CD14-positive monocyte (primary cell): Measurements from ENCODE around the gene TTC3. TPM values are rescaled to one million over a fixed set of nuclear protein-coding genes. Genes with fewer than 3 reads are reported as not detected.
"Not testable (repeated sequence)": the region's sequence is repeated elsewhere in the genome, so short reads cannot be mapped to it uniquely, and the experiment has no call there.

Source experiments
- DNase-seq, 3 donors: peaks; one replicate each; pipeline ENCODE4 v3.0.0-alpha.2; 2011 to 2022
- H2AFZ ChIP-seq: 2 replicates; pipeline ENCODE4 v1.6.0; 2012; ENCODE audit warnings: mild to moderate bottlenecking, low read depth, low read length, inconsistent platforms; ENCODE audit not compliant: insufficient read depth, poor library complexity, severe bottlenecking
- H3K27ac ChIP-seq, 2 donors: 1 replicate in 1 of 2; 2 replicates in 1 of 2; pipeline ENCODE4 v1.5.1; 2012 to 2013; ENCODE audit warnings: low read length in 2 of 2, control low read depth in 1 of 2, inconsistent platforms in 1 of 2, low read depth in 1 of 2, mild to moderate bottlenecking in 1 of 2
- H3K27me3 ChIP-seq, 2 donors: one replicate each; pipeline versions ENCODE4 v1.6.0 to v1.6.1; 2011 to 2013; ENCODE audit warnings: low read length in 2 of 2; ENCODE audit not compliant: control insufficient read depth in 2 of 2, insufficient read depth in 2 of 2
- H3K36me3 ChIP-seq, 2 donors: replicated peaks in 1 of 2; 1 replicate in 1 of 2; 2 replicates in 1 of 2; pipeline versions ENCODE4 v1.5.1 to v1.6.1; 2012 to 2013; ENCODE audit warnings: low read length in 2 of 2, control low read depth in 1 of 2, inconsistent platforms in 1 of 2, mild to moderate bottlenecking in 1 of 2; ENCODE audit not compliant: insufficient read depth in 2 of 2, control insufficient read depth in 1 of 2
- H3K4me1 ChIP-seq, 2 donors: 1 replicate in 1 of 2; 2 replicates in 1 of 2; pipeline versions ENCODE4 v1.5.1 to v1.6.1; 2012 to 2013; ENCODE audit warnings: low read length in 2 of 2, control low read depth in 1 of 2, inconsistent platforms in 1 of 2, mild to moderate bottlenecking in 1 of 2, moderate library complexity in 1 of 2; ENCODE audit not compliant: insufficient read depth in 2 of 2, control insufficient read depth in 1 of 2
- H3K4me2 ChIP-seq: replicated peaks from 2 replicates; pipeline ENCODE3; 2012; ENCODE audit warnings: low read length, moderate library complexity, mild to moderate bottlenecking; ENCODE audit not compliant: poor library complexity, severe bottlenecking; ENCODE audit errors: extremely low read depth
- H3K4me3 ChIP-seq, 3 experiments: fragments of 200-600 bp in 1 of 3; sonication (generic) in 1 of 3; replicated peaks in 1 of 3; 1 replicate in 2 of 3; 2 replicates in 1 of 3; pipeline ENCODE4 v1.5.1; 2011 to 2013; ENCODE audit warnings: low read length in 3 of 3, mild to moderate bottlenecking in 3 of 3, control low read depth in 2 of 3, low read depth in 2 of 3, inconsistent platforms in 1 of 3, moderate library complexity in 1 of 3
- H3K79me2 ChIP-seq: 2 replicates; pipeline ENCODE4 v1.6.0; 2012; ENCODE audit warnings: mild to moderate bottlenecking, control low read depth, inconsistent platforms, low read length, moderate library complexity; ENCODE audit not compliant: insufficient read depth
- H3K9ac ChIP-seq: 2 replicates; pipeline ENCODE4 v1.6.0; 2017; ENCODE audit warnings: low read length, mild to moderate bottlenecking; ENCODE audit not compliant: insufficient read depth, poor library complexity, severe bottlenecking
- H3K9me3 ChIP-seq, 2 donors: replicated peaks in 1 of 2; 1 replicate in 1 of 2; 2 replicates in 1 of 2; pipeline versions ENCODE4 v1.5.1 to v1.6.1; 2012 to 2013; ENCODE audit warnings: low read length in 2 of 2, control low read depth in 1 of 2; ENCODE audit not compliant: control insufficient read depth in 1 of 2, insufficient read depth in 1 of 2
- H4K20me1 ChIP-seq: 2 replicates; pipeline ENCODE4 v1.6.0; 2012; ENCODE audit warnings: mild to moderate bottlenecking, low read length, control low read depth, moderate library complexity; ENCODE audit not compliant: insufficient read depth
- H3K27ac Mint-ChIP-seq, 7 donors: one replicate each; pipeline ENCODE4 v1.8.0; 2020; ENCODE audit warnings: mild to moderate bottlenecking in 7 of 7, mixed read lengths in 7 of 7, moderate library complexity in 6 of 7, inconsistent platforms in 2 of 7
- H3K27me3 Mint-ChIP-seq, 3 donors: one replicate each; pipeline ENCODE4 v1.8.0; 2021 to 2022; ENCODE audit warnings: low read depth in 3 of 3, mild to moderate bottlenecking in 3 of 3, mixed read lengths in 3 of 3, moderate library complexity in 3 of 3, inconsistent platforms in 1 of 3
- H3K36me3 Mint-ChIP-seq, 2 donors: one replicate each; pipeline ENCODE4 v1.8.0; 2020; ENCODE audit warnings: mixed read lengths in 2 of 2, inconsistent platforms in 1 of 2, mild to moderate bottlenecking in 1 of 2
- H3K4me1 Mint-ChIP-seq: one replicate; pipeline ENCODE4 v1.8.0; 2020; ENCODE audit warnings: mild to moderate bottlenecking, mixed read lengths
- H3K4me3 Mint-ChIP-seq, 2 donors: one replicate each; pipeline ENCODE4 v1.8.0; 2020; ENCODE audit warnings: mild to moderate bottlenecking in 2 of 2, mixed read lengths in 2 of 2, moderate library complexity in 1 of 2
- H3K9me3 Mint-ChIP-seq, 7 donors: one replicate each; pipeline ENCODE4 v1.8.0; 2020 to 2022; ENCODE audit warnings: mixed read lengths in 7 of 7, mild to moderate bottlenecking in 6 of 7, moderate library complexity in 6 of 7, inconsistent platforms in 2 of 7
- WGBS: methylation state at CpG from one replicate; pipeline ENCODE4 v1.1.5; 2013; ENCODE audit warnings: missing lambda C conversion rate; ENCODE audit not compliant: insufficient coverage; 5-methylcytosine and 5-hydroxymethylcytosine counted together
- intact Hi-C, 2 donors: fragments of 100-400 bp; cut with micrococcal nuclease; formaldehyde crosslinking; loops; one replicate each; pipeline versions ENCODE4 v1.15.0 to v1.15.1; 2023
- polyA plus RNA-seq, 3 donors: library from polyadenylated mRNA; depleted of rRNA in 1 of 3; unstranded in 2 of 3; stranded (reverse) in 1 of 3; fragments of 300-500 nt in 2 of 3; fragments of >200 nt in 1 of 3; fragmentation: Illumina TruSeq in 2 of 3; gene quantifications; 1 replicate in 2 of 3; 2 replicates in 1 of 3; pipeline ENCODE4 v1.2.3, GENCODE V29; 2012 to 2021
- TF ChIP-seq, protein P1 (sequence below): fragments of 200-600 bp; IDR thresholded peaks from one replicate; pipeline ENCODE4 v1.8.0; 2022; ENCODE audit warnings: antibody characterized with exemption, mild to moderate bottlenecking

The TTC3 gene
- polyA plus RNA-seq, 3 donors, result 9.6 to 35.4 (median 17.9) TPM

DNA sequence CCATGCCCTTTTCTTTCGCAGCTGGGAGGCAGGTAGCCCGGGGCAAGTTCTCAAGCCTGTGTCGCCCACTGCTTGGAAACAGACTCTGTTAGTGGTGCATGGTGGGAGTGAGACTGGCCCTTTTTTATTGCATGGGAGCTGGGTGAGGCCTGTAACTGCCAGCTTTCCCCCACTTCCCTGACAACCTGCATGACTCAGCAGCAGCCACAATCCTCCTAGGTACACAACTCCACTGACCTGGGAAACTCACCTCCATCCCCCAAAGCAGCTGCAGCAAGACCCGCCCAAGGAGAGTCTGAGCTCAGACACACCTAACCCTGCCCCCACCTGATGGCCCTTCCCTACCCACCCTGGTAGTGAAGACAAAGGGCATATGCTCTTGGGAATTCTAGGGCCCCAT is 26.0 kb upstream of the TTC3 start:
- 86% methylated on average over 1 of the region's 4 CpGs for WGBS
- no peak overlapping the region for H3K4me3 ChIP-seq
- intact Hi-C loops, result no loop called here
- H4K20me1 ChIP-seq, result no peaks in the 10 kb centered on the region
- H2AFZ ChIP-seq, result no peak overlapping the region
- no peak overlapping the region for H3K27ac Mint-ChIP-seq
- H3K27me3 Mint-ChIP-seq, result peaks cover 0 to 5% (median 4%) of the 10 kb centered on the region in 3 donors
- H3K36me3 ChIP-seq, result no peaks in the 10 kb centered on the region
- H3K27ac ChIP-seq, result no peak overlapping the region
- H3K4me1 Mint-ChIP-seq, result peaks cover 10% of the 10 kb centered on the region
- no peaks in the 10 kb centered on the region for H3K9me3 Mint-ChIP-seq
- peaks cover 0 to 6% of the 10 kb centered on the region in 2 donors for H3K4me1 ChIP-seq
- TF ChIP-seq, protein P1, sequence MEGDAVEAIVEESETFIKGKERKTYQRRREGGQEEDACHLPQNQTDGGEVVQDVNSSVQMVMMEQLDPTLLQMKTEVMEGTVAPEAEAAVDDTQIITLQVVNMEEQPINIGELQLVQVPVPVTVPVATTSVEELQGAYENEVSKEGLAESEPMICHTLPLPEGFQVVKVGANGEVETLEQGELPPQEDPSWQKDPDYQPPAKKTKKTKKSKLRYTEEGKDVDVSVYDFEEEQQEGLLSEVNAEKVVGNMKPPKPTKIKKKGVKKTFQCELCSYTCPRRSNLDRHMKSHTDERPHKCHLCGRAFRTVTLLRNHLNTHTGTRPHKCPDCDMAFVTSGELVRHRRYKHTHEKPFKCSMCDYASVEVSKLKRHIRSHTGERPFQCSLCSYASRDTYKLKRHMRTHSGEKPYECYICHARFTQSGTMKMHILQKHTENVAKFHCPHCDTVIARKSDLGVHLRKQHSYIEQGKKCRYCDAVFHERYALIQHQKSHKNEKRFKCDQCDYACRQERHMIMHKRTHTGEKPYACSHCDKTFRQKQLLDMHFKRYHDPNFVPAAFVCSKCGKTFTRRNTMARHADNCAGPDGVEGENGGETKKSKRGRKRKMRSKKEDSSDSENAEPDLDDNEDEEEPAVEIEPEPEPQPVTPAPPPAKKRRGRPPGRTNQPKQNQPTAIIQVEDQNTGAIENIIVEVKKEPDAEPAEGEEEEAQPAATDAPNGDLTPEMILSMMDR, result no peak
- H3K9me3 ChIP-seq, result no peaks in the 10 kb centered on the region
- no peak overlapping the region for H3K4me3 Mint-ChIP-seq
- DNase-seq, result no peak
- H3K9ac ChIP-seq, result no peak overlapping the region
- H3K27me3 ChIP-seq, result no peaks in the 10 kb centered on the region
- no peak overlapping the region for H3K4me2 ChIP-seq
- no peaks in the 10 kb centered on the region for H3K36me3 Mint-ChIP-seq
- no peaks in the 10 kb centered on the region for H3K79me2 ChIP-seq

DNA sequence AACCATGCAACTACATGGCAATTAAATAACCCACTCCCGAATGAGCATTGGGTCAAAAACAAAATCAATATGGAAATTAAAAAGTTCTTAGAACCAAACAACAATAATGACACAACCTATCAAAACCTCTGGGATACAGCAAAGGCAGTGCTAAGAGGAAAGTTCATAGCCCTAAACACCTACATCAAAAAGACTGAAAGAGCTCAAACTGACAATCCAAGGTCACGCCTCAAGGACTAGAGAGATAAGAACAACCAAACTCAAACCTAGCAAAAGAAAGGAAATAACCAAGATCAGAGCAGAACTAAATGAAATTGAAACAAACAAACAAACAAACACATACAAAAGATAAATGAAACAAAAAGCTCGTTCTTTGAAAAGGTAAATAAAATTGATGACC is 23.3 kb upstream of the TTC3 start:
- H3K27ac ChIP-seq, DNase-seq, H3K9me3 Mint-ChIP-seq, H3K4me3 ChIP-seq, H3K4me2 ChIP-seq, H3K9me3 ChIP-seq, H3K27me3 ChIP-seq, H3K36me3 Mint-ChIP-seq, H3K4me1 Mint-ChIP-seq, H3K9ac ChIP-seq, H3K27ac Mint-ChIP-seq, H3K79me2 ChIP-seq, intact Hi-C loops, H3K4me1 ChIP-seq, H3K36me3 ChIP-seq, H3K4me3 Mint-ChIP-seq, H4K20me1 ChIP-seq, H2AFZ ChIP-seq, H3K27me3 Mint-ChIP-seq: not testable (repeated sequence)
- no CpG with 5 or more reads among the region's 3 CpGs for WGBS
